ENCODE results near the gene EIF3D. TPM values are rescaled to one million over a fixed set of nuclear protein-coding genes. Genes with fewer than 3 reads are reported as not detected.

Gene EIF3D
- total and polyA plus RNA-seq, 9 of the 15 experiments (the other 6 are each of a cell fraction or from before 2014, with no cell fraction given): 191 to 422 (median 279) TPM

- TF ChIP-seq MGA (IDR thresholded peaks at IDR 0.05) (peak; percentile 85), NR3C1 (CRISPR knock-in tag; IDR thresholded peaks at IDR 0.05) (no peak), ZNF639 (CRISPR knock-in tag; conservative IDR thresholded peaks at IDR 0.05 in 1 of 2, IDR thresholded peaks at IDR 0.05 in 1 of 2) (no peak), ZNF644 (tag; IDR thresholded peaks at IDR 0.05; ENCODE audit: low read depth) (no peak), MYC (IDR thresholded peaks at IDR 0.05; ENCODE audit: low read depth, low read length) (peak; percentile 66; the same call in 1 of the 2 replicates), MYC (CRISPR knock-in tag; IDR thresholded peaks at IDR 0.05; ENCODE audit: borderline replicate concordance, low read depth) (no peak), MNT (conservative IDR thresholded peaks at IDR 0.05) (peak; percentile 42 to 54; a peak in 3 of 4 replicates), DIDO1 (tag; IDR thresholded peaks at IDR 0.05; ENCODE audit: low read depth) (no peak), CBX1 (IDR thresholded peaks at IDR 0.05; ENCODE audit: low read depth) (no peak), DACH1 (IDR thresholded peaks at IDR 0.05; ENCODE audit: partially characterized antibody) (no peak), SRSF1 (IDR thresholded peaks at IDR 0.05; ENCODE audit: low read depth, low read length) (no peak), KDM4B (IDR thresholded peaks at IDR 0.05; ENCODE audit: borderline replicate concordance in 2 of 2, low read depth in 1 of 2) (no peak)
Observed at GRCh38 chr22:36546092-36546804, 17.3 kb upstream of the EIF3D start (continued).

Data from K562 (cell line).